NCI-H1436 (cell line): ENCODE results near the gene AKNA.

Source experiments
- DNase-seq: peaks from one replicate; lab custom pipeline; 2025; lab: John Stamatoyannopoulos, UW

AKNA gene

DNA sequence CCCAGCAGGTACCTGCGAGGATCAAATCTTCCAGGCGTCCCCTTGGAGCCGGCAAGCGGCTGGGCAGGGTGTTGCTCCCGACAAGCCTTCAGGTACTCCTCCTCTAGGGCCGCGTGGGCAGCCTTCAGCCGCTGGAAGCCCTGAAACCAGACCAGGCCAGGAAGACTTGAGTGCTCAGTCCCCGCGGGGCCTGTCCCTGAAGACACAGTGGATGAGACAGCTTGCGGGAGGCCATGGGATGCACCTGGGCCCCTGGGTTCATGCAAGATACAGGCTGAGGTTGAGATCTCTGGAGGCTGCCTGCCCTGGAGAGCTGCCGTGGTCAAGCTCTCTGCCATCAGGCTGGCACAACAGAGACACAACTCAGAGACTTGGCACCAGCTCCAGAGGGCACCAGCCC is 25.4 kb downstream of the AKNA start:
- DNase-seq: no peak

DNA sequence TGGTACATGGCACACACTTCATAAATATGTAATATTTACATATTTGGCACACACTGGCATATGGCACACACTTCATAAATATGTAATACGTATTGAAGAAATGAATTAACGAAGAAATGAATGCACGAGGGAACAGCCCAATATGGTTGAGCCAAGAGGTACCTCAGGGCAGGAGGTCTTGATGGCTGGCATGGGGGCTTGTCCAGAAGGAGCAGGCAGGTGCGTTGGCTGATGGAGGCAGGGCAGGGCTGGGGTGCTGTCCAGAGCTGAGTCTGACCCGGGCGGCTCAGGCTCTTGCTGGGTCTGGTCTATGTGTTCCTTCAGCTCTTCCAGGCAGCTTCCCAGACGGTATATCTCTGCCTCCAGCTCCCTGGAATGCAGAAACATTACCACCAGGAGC is 26.2 kb downstream of the AKNA start:
- DNase-seq: no peak

DNA sequence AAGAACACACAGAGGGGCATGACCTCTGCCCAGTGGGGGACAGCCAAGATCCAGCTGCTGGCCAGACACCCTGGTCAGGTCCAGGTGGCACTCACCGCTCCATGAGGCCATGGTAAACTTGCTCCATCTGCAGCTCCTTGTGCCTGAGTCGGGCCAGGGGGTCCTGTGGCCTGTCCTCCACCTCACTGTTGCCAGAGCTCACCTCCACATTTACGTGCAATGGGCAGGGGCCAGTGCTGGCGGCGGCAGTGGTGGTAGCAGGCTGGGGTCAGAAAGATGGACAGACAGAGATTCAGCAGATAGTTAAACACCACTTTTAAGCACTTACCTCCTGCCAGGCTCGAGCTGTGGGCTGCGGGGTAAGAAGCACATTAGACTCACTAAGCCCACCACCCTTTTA is 28.0 kb downstream of the AKNA start:
- DNase-seq: no peak

GRCh38 chr9:114357911-114358328 is 29.9 kb downstream of the AKNA start:
- no peak for DNase-seq

DNA sequence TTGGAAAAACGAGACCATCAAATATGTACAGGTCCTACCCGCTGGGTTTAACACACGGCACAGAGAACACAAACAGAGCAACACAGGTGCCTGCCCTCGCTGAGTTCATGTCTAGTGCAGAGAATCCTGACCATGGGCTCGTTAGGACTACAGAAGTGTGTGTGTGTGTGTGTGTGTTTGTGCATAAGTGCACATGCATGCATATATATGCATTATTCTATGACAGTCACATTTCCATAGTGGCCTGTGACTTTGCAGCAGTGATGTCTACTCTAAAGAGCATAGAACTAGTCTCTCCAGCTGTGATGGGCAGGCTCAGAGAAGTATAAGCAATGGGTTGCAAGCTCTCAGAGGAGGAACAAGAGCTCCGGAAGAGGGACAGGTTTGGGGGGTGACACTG is 30.4 kb downstream of the AKNA start:
- no peak for DNase-seq

DNA sequence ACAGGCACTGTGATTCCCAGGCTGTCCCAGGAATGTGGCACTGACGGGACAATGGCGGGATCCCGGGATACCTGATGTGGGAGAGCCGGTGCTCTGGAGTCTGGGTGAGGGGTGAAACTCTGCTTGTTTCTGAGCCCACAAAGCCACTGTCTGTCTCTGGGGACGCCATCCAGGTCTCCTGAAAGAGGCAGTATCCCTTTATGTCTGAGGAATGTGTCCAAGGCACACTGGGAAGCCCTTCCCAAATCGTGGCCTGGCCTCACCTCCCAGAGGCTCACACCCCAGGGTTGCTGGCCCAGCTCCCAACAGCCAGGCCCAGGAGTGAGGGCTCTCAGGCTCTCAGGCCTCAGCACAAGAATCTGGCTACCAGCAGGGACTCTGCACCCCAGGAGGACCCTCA is 31.0 kb downstream of the AKNA start:
- no peak for DNase-seq

- DNase-seq: no peak
Observed at GRCh38 chr9:114355821-114356220, 32.0 kb downstream of the AKNA start.

DNA sequence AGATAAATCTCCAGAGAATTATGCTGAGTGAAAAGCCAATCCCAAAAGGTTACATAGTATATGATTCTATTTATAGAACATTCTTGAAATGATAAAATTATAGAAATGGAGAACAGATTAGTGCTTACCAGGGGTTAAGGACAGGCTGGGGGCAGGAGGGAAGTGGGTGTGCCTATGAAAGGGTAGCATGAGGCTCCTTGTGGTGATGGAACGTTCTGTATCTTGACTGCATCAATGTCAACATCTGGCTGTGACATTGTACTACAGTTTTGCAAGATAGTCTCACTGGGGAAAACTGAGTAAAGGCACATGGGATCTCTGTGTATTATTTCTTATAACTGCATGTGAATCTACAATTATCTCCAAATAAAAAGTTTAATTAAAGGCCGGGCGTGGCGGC is 35.9 kb downstream of the AKNA start:
- DNase-seq: no peak

DNA sequence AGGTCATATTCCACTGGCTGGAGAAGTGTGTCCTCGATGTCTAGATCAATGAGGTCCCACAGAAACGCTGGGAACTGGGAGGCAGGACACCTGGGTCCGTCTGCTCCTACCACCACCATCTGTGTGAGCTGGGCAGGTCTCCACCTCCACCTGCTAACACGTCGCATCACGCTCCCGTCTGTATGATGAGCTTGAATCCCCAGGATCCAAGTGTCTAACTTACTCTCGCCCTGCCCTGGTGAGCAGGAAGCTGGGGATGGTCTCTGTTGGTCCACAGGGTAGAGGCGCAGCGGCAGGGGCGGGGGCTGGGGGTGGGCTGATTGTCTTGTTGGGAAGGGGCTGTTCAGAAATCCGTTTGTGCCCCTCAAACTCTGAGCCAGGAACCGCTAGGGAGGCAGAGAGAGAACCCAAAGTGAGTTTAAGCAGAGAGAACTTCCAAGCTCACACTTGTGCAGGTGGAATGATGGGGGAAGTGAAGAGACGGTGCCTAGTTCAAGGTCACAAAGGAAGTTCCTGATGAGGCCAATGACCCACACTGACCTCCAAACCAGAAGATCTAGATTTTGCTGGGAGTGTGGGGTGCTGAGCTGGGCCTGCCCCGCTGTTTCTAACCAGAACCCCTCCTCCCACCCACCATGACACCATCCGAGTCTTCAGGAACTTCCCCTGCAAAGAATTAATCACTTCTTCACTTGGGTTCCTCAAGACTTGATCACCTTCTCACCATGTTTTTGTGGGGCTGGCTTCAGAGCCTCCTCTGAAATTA is 37.0 kb downstream of the AKNA start:
- DNase-seq: no peak

GRCh38 chr9:114349713-114350480 is 37.9 kb downstream of the AKNA start:
- DNase-seq: no peak

GRCh38 chr9:114348906-114349482 is 38.8 kb downstream of the AKNA start:
- no peak for DNase-seq

- no peak for DNase-seq
Observed at GRCh38 chr9:114348261-114348905, 39.4 kb downstream of the AKNA start.

- no peak for DNase-seq
Observed at GRCh38 chr9:114347675-114348074, 40.1 kb downstream of the AKNA start.

DNA sequence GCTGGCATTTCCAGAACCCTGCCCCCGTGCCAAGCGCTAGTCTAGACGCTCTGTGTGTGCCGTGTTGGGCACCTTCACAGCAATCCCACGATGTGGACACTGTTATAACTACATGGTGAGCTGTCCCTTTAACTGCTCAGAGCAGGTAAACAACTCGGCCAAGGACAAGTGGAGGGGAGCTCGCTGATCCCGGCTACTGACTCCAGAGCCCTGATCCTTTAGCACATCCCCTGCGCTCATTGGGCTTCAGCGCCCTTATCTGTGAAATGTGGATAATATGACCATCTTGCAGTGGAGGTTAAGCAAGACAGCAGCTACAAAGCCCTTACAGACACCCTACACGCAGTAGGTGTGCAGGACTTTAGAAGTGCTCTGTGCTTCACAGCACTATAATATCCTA is 41.6 kb downstream of the AKNA start:
- no peak for DNase-seq

- no peak for DNase-seq
Observed at GRCh38 chr9:114345493-114346065, 42.2 kb downstream of the AKNA start.

DNA sequence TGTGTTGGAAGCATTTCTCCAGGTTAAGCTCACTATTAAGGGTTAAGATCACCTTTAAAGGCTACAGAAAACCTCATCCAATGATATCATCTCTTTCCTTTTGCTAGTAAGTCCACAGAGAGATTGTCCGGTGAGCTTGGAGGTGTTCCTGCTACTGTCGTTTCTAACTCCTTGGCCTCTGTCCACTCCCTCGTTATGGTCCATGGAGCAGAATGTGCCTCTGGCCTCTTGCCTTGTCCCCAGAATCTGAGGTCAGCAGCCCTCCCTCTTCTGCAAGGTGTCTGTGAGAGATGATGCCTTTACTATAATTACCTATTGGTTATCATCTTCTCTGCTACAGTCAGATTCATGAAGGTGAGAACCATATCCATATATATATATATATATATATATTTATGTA is 43.1 kb downstream of the AKNA start:
- no peak for DNase-seq

DNA sequence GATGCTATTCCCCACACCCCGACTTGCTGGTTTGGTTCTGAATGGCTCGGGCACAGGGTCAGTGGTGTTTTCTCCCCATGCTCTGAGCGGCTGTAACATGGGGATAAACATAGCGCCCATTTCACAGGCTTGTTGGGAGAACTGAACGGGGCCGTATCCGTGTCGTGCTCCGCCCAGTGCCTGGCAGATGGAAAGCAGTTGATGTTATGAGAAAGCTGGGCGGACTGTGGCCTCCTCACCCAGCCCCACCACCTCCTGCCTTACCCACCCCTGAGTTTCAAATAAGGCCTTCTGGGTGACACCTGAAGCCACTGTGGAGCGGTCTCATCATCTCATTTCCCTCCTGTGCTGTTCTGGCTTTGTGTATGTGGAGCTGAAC is 43.6 kb downstream of the AKNA start:
- DNase-seq: no peak

DNA sequence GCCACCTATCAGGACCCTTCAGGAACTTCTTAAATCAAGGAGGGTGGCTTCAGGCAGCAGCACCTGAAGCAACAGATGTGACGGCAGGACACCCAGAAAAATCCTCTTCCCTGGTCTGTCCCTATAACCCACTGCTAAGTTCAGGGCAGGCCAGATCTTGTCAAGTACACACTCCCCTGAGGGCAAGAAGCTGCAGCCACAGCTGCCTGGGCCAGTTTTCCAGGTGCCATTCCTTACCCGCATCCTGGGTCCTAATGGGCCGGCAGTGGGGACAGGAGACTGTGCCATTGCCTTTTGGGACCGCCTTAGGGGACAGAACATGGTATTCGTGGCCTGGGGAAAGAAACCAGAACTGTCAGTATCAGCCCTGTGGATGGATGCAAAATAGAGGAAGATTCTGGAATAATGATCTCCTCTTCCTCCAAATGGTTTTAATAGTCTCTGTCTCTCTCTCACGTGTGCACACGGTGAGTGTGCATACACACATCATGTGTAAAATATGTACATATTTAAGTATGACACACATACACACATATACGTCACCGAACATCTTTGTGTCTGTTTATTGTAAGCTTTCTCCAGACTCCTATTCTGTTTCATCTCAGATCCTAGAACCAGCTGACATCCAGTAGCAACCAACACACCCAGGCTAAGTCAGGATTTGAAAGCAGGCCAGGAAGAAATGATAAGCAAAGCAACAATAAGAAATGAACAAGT is 44.2 kb downstream of the AKNA start:
- no peak for DNase-seq

GRCh38 chr9:114342755-114343440 is 44.9 kb downstream of the AKNA start:
- DNase-seq: no peak

GRCh38 chr9:114341991-114342390 is 45.8 kb downstream of the AKNA start:
- no peak for DNase-seq

DNA sequence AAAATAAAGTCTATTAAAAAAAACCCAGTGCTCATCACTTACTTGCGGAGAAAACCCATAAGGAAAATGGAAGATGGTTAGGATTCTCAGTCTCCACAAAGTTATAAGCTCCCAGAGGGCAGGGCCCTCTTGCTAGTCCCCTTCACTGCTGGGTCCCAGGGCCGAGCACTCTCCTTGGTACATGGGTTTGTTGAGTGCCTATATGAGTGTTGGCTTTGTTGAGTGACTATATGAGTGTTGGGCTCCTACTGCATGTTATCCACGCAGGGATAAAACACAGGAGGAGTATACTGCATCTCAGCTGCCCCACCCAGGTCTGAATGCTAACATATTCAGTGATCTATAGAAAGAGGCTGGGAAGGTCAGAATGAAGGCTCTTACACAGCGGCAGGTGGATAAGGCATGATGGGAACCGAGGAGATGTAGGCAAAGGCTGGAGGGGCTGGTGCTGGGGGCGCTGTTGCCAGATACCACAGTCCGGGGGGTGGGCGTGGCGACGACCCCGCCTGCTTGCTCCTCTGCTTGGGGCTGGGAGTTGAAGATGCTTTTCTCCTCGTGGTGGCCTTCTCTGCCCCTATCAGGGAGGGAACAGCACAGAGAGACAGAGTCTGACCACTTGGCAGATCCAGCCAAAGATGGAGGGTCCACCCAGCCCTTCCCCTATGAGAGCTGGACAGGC is 46.5 kb downstream of the AKNA start:
- no peak for DNase-seq
